MM.1S (cell line): ENCODE data around the gene BSN.

Source experiments
- CTCF ChIP-seq: fragments of 300-600 bp; sonication (generic); IDR thresholded peaks from 2 replicates; pipeline ENCODE4 v1.5.1; 2016; ENCODE audit warnings: antibody characterized with exemption, low read length, mixed read lengths
- EZH2 ChIP-seq: fragments of 300-600 bp; sonication (generic); optimal IDR thresholded peaks from 2 replicates; pipeline ENCODE3; 2017; ENCODE audit warnings: low read depth, mild to moderate bottlenecking, antibody characterized with exemption, low read length, mixed read lengths

DNA sequence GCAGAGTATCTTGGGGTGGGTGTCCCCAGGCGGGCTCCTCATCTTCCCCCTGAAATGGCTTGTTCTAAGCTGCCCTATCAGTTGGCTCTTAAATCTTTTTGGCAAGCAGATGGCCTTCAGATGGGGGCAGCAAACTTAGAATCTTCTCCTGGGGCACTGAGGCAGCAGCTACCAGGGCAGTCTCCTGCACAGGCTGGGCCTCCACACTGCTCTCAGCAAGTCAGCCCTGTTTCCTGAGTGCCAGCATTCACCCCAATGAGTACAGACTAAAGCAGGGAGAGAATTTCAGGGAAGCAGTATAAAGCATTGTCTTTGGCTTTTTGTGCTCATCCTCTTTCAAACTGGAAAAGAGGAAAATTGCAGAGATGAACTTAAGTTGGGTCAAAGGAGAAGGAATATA lies 68.8 kb downstream of the BSN start:
- no peak for TF ChIP-seq EZH2
- TF ChIP-seq CTCF: no peak
